Osteocyte (in vitro differentiated cells): Measurements from ENCODE around the gene ITPKB. TPM values are rescaled to one million over a fixed set of nuclear protein-coding genes. Genes with fewer than 3 reads are reported as not detected.

Source experiments
- DNase-seq: peaks from one replicate; pipeline ENCODE4 v3.0.0; 2021; ENCODE audit warnings: mixed read lengths; ENCODE audit not compliant: unreplicated experiment; ENCODE audit errors: extremely low spot score
- H3K27ac Mint-ChIP-seq: one replicate; pipeline ENCODE4 v1.8.0; 2021; ENCODE audit warnings: mild to moderate bottlenecking, mixed read lengths; ENCODE audit not compliant: unreplicated experiment
- H3K27me3 Mint-ChIP-seq: one replicate; pipeline ENCODE4 v1.8.0; 2021; ENCODE audit warnings: mixed read lengths; ENCODE audit not compliant: unreplicated experiment
- H3K36me3 Mint-ChIP-seq: one replicate; pipeline ENCODE4 v1.8.0; 2021; ENCODE audit warnings: mixed read lengths; ENCODE audit not compliant: unreplicated experiment
- H3K4me1 Mint-ChIP-seq: one replicate; pipeline ENCODE4 v1.8.0; 2021; ENCODE audit warnings: mixed read lengths; ENCODE audit not compliant: unreplicated experiment
- H3K4me3 Mint-ChIP-seq: one replicate; pipeline ENCODE4 v1.8.0; 2021; ENCODE audit warnings: mild to moderate bottlenecking, moderate library complexity, mixed read lengths; ENCODE audit not compliant: unreplicated experiment
- H3K9me3 Mint-ChIP-seq: one replicate; pipeline ENCODE4 v1.8.0; 2021; ENCODE audit warnings: mixed read lengths; ENCODE audit not compliant: unreplicated experiment
- total RNA-seq: library from RNA; stranded (reverse); gene quantifications from 2 replicates; pipeline ENCODE4 v1.2.1, GENCODE V29; 2021
- TF ChIP-seq, protein P1 (sequence below): fragments of 200-600 bp; sonication (generic); IDR thresholded peaks from 2 replicates; pipeline ENCODE4 v1.5.0; 2021; ENCODE audit warnings: antibody characterized with exemption, mild to moderate bottlenecking, moderate library complexity

Gene ITPKB
- total RNA-seq, 1 donor from 2014 or later, result 28.3 TPM

DNA sequence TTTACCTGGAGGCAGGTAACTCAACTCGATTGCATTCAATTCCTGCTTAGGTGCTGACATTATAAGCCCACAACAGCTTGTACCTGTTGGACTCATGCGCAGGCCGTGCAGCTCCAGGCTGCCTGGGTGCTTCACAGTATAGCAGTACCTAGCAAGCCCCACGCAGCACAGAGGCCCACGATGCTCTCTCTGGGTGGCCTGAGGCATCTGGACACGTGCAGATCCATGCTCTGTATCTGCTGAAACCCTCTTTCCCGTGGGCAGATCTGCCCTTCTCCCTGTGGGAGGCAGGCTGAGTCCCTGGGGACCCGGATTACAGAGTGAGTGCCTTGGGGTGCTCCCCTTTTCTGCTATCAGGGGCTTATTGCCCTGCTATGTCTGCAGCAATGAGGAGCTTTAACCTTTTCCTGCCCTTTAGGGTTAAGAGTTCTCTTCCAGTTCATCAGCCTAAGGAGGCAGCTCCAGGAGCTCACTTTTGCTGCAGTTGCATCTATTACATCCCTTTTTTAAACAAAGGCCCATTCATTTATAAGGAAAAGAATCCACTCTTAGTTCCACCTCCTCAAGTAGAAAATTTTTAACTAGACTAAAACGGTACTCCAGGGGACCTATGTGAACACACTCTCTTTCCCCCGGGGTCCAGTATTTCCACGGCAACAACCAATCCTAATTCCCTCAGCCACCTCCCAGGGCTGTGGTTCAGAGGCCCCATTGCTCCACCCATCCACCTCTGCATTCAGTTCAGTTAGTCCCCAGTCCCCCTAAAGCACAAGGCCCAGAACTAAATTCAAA is 19.3 kb downstream of the ITPKB start:
- Mint-ChIP-seq H3K36me3 (no peaks in the 10 kb centered on the region), H3K9me3 (no peaks in the 10 kb centered on the region), H3K4me1 (peaks cover 33% of the 10 kb centered on the region), H3K27ac (no peak overlapping the region), H3K27me3 (no peaks in the 10 kb centered on the region), H3K4me3 (no peak overlapping the region)
- TF ChIP-seq, protein P1, sequence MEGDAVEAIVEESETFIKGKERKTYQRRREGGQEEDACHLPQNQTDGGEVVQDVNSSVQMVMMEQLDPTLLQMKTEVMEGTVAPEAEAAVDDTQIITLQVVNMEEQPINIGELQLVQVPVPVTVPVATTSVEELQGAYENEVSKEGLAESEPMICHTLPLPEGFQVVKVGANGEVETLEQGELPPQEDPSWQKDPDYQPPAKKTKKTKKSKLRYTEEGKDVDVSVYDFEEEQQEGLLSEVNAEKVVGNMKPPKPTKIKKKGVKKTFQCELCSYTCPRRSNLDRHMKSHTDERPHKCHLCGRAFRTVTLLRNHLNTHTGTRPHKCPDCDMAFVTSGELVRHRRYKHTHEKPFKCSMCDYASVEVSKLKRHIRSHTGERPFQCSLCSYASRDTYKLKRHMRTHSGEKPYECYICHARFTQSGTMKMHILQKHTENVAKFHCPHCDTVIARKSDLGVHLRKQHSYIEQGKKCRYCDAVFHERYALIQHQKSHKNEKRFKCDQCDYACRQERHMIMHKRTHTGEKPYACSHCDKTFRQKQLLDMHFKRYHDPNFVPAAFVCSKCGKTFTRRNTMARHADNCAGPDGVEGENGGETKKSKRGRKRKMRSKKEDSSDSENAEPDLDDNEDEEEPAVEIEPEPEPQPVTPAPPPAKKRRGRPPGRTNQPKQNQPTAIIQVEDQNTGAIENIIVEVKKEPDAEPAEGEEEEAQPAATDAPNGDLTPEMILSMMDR, result no peak
- DNase-seq, result no peak

DNA sequence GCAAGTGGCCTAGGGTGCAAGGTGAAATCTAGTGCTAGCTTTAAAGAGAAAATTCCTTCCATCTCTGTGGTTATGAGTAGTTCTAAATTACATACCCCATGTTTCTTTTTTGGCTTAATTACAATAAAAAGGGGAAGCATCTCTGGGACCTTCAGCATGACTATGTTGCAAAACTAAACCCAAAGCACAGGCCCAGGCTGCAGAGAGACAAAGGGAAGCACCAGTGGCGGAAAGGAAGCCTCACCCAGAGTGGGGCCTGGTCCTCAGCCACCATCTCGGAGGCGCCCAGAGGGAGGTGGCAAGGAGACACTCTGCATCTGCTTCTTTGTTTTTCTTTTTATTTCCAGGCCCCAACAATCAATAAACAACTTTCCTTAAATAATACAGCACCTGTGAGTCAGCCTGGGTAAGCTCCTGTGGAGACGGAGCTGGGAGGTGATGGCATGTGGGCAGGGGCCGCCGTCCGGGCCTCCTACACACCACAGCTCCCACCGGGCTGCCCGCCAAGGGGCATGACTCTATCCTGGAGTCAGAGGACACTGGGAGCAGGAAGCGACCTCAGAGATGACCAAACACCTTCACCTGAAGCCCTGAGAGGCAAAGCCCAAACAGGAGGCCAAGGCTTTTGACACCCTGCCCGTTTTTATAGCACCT is 21.7 kb downstream of the ITPKB start:
- no peak overlapping the region for H3K27ac Mint-ChIP-seq

DNA sequence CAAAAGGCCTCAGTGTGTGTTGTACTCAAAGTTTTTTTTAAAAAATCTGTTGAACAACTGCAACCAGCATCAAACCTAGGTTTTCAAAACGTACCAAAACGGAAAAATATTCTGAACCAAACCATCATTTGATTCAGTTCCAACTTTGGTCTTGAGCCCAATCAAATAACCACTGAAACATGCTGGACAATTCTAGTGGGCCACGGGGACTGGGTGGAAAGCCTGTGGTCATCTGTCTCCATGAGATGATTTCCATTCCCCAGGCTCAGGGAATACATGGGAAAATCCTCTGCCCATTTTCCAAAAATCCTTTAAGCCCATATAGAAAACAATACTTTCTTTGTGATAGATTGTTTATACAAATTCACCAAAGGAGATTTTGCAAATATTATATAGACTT is 22.5 kb downstream of the ITPKB start:
- TF ChIP-seq, protein P1, result no peak

More for the DNA sequence above, 21.7 kb downstream of the ITPKB start:
- Mint-ChIP-seq H3K4me3 (no peak overlapping the region), H3K4me1 (peaks cover 9% of the 10 kb centered on the region), H3K27me3 (no peaks in the 10 kb centered on the region), H3K9me3 (no peaks in the 10 kb centered on the region), H3K36me3 (no peaks in the 10 kb centered on the region)
- DNase-seq, result no peak
- TF ChIP-seq, protein P1, result no peak

DNA sequence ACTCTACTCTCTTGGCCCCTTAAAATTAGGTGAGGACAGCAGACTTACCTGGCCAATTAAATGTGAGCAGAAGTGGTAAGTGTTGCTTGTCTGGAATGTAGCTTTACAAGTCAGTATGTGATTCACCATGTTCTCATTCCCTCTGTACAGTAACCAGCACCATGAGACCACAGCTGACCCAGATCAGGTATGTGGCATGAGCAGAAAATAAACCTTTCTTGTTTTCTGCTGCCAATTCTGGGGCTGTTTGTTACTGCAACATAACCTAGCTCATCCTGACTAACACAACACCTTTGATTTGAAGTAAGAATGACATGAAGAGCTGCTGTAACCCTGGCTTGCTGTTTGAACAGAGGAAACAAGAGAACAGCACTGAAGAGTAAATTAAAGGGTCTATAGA is 24.9 kb downstream of the ITPKB start:
- Mint-ChIP-seq H3K27ac (no peak overlapping the region), H3K9me3 (no peaks in the 10 kb centered on the region), H3K4me1 (peaks cover 14% of the 10 kb centered on the region), H3K36me3 (no peaks in the 10 kb centered on the region), H3K4me3 (no peak overlapping the region), H3K27me3 (no peaks in the 10 kb centered on the region)
- DNase-seq, result no peak
- TF ChIP-seq, protein P1, result no peak

More for the DNA sequence above, 22.5 kb downstream of the ITPKB start:
- Mint-ChIP-seq H3K4me1 (peaks cover 6% of the 10 kb centered on the region), H3K27me3 (no peaks in the 10 kb centered on the region), H3K4me3 (no peak overlapping the region), H3K27ac (no peak overlapping the region), H3K9me3 (no peaks in the 10 kb centered on the region), H3K36me3 (no peaks in the 10 kb centered on the region)
- no peak for DNase-seq

DNA sequence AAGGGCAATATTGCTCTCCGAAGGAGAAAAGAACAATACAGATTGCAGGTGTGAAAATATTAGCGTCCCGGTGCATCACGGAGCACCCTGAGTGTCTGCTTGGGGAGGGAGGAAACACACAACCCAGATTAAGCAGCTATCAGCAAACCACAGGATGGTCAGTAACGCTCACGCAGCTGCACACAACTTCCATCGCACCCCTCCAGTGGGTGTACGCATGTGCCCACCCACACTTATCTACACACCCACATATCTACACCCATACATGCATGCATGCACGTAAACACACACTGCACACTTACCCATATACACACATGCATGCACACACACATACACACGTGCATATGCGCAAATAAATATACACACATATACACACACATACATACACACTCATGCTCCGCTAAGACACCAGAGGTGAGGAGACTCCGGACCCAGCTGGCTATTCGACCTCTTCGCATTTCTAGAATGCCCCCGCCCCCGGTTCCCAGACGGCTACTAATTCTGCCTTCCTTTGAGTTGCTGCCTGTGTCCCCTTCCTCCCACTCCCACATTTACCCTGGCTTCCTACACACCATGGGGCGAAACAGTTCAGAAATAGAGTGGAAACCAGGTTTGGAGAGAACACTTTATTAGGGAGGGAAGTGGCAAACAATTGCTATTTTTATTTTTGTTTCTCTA is 26.2 kb downstream of the ITPKB start:
- DNase-seq, result no peak
- no peaks in the 10 kb centered on the region for H3K9me3 Mint-ChIP-seq
- H3K36me3 Mint-ChIP-seq, result no peaks in the 10 kb centered on the region
- no peak overlapping the region for H3K27ac Mint-ChIP-seq
- H3K4me3 Mint-ChIP-seq, result no peak overlapping the region
- H3K27me3 Mint-ChIP-seq, result no peaks in the 10 kb centered on the region
- TF ChIP-seq, protein P1, result no peak
- peaks cover 26% of the 10 kb centered on the region for H3K4me1 Mint-ChIP-seq
